CD8-positive, alpha-beta memory T cell (primary cell): Measurements from ENCODE around the gene ZNF627. TPM values are rescaled to one million over a fixed set of nuclear protein-coding genes. Genes with fewer than 3 reads are reported as not detected.

ENCODE experiments used
- CTCF ChIA-PET: fragments of 350-600 bp; sonication (Branson Sonifier 250); formaldehyde crosslinking; loops from one replicate; lab custom pipeline; 2021; ENCODE audit warnings: antibody characterized with exemption; lab: Charles Lee
- POLR2A ChIA-PET: fragments of 350-600 bp; sonication (Branson Sonifier 250); formaldehyde crosslinking; loops from one replicate; lab custom pipeline; 2021; ENCODE audit warnings: antibody characterized with exemption; lab: Charles Lee
- DNase-seq, 5 donors: peaks; one replicate each; pipeline versions ENCODE4 v3.0.0 to v3.0.0-alpha.2; 2020 to 2022; ENCODE audit warnings: mixed read lengths in 1 of 5
- H3K27ac ChIP-seq: one replicate; pipeline ENCODE4 v1.7.0; 2013; ENCODE audit warnings: low read depth, mild to moderate bottlenecking, low read length, moderate library complexity
- H3K27me3 ChIP-seq: 2 replicates; pipeline ENCODE4 v1.7.0; 2013; ENCODE audit warnings: low read length, mild to moderate bottlenecking; ENCODE audit not compliant: insufficient read depth, poor library complexity, severe bottlenecking
- H3K36me3 ChIP-seq: 2 replicates; pipeline ENCODE4 v1.7.0; 2013; ENCODE audit warnings: mild to moderate bottlenecking, low read length, moderate library complexity; ENCODE audit not compliant: insufficient read depth
- H3K4me1 ChIP-seq: 2 replicates; pipeline ENCODE4 v1.7.0; 2013; ENCODE audit warnings: mild to moderate bottlenecking, low read length, moderate library complexity; ENCODE audit not compliant: insufficient read depth
- H3K4me3 ChIP-seq: 2 replicates; pipeline ENCODE4 v1.7.0; 2013; ENCODE audit warnings: mild to moderate bottlenecking, low read length
- H3K9me3 ChIP-seq: 2 replicates; pipeline ENCODE4 v1.7.0; 2013; ENCODE audit warnings: mild to moderate bottlenecking, low read length
- H3K27ac Mint-ChIP-seq, 8 donors: one replicate each; pipeline ENCODE4 v1.8.0; 2020 to 2021; ENCODE audit warnings: mixed read lengths in 8 of 8, mild to moderate bottlenecking in 6 of 8, inconsistent platforms in 3 of 8, moderate library complexity in 3 of 8
- H3K27me3 Mint-ChIP-seq, 2 donors: one replicate each; pipeline ENCODE4 v1.8.0; 2020 to 2021; ENCODE audit warnings: mixed read lengths in 2 of 2, mild to moderate bottlenecking in 1 of 2, moderate library complexity in 1 of 2
- H3K36me3 Mint-ChIP-seq, 3 donors: one replicate each; pipeline ENCODE4 v1.8.0; 2020 to 2021; ENCODE audit warnings: mixed read lengths in 3 of 3, inconsistent platforms in 1 of 3, mild to moderate bottlenecking in 1 of 3
- H3K4me1 Mint-ChIP-seq, 3 donors: one replicate each; pipeline ENCODE4 v1.8.0; 2020 to 2021; ENCODE audit warnings: mixed read lengths in 3 of 3, inconsistent platforms in 1 of 3, mild to moderate bottlenecking in 1 of 3
- H3K4me3 Mint-ChIP-seq, 7 donors: one replicate each; pipeline ENCODE4 v1.8.0; 2020 to 2021; ENCODE audit warnings: mixed read lengths in 7 of 7, mild to moderate bottlenecking in 6 of 7, moderate library complexity in 4 of 7, inconsistent platforms in 2 of 7
- H3K9me3 Mint-ChIP-seq, 5 donors: one replicate each; pipeline ENCODE4 v1.8.0; 2020 to 2022; ENCODE audit warnings: mixed read lengths in 5 of 5, mild to moderate bottlenecking in 3 of 5, moderate library complexity in 2 of 5, inconsistent platforms in 1 of 5
- polyA plus RNA-seq: library from polyadenylated mRNA; unstranded; fragments of 300-500 nt; fragmentation: Illumina TruSeq; gene quantifications from one replicate; pipeline ENCODE4 v1.2.3, GENCODE V29; 2021
- total RNA-seq, 2 experiments: library from RNA; stranded (reverse); gene quantifications; one replicate each; pipeline ENCODE4 v1.2.3, GENCODE V29; 2021

ZNF627 gene
- total and polyA plus RNA-seq, 3 experiments from 2014 or later = 5.7 to 6.2 (median 6.2) TPM

- Mint-ChIP-seq H3K36me3 (no peaks in the 10 kb centered on the region), H3K27ac (no peak overlapping the region), H3K4me3 (peak overlapping the region in 2 of 7 donors; percentile 43 to 48), H3K4me1 (peaks cover 4 to 5% (median 5%) of the 10 kb centered on the region in 3 donors), H3K9me3 (no peaks in the 10 kb centered on the region), H3K27me3 (peaks cover 13 to 22% of the 10 kb centered on the region in 2 donors)
- CTCF ChIA-PET = interaction anchor here (1.1 kb wide), 1 partner anchor 285 kb away, joined by 3 read pairs; no protein-coding TSS in a partner anchor
- POLR2A ChIA-PET = no interaction called here
- Histone ChIP-seq H3K4me1 (peaks cover 4% of the 10 kb centered on the region), H3K36me3 (no peaks in the 10 kb centered on the region), H3K27me3 (no peaks in the 10 kb centered on the region), H3K9me3 (no peaks in the 10 kb centered on the region), H3K27ac (no peak overlapping the region), H3K4me3 (no peak overlapping the region)
- DNase-seq = no peak
These were observed 41.9 kb downstream of the ZNF627 start for GRCh38 chr19:11639245-11639601.

- H3K4me1 Mint-ChIP-seq = peaks cover 4 to 5% (median 5%) of the 10 kb centered on the region in 3 donors
- peaks cover 13 to 24% of the 10 kb centered on the region in 2 donors for H3K27me3 Mint-ChIP-seq
- Histone ChIP-seq H3K27me3 (no peaks in the 10 kb centered on the region), H3K4me1 (peaks cover 4% of the 10 kb centered on the region), H3K9me3 (no peaks in the 10 kb centered on the region), H3K36me3 (no peaks in the 10 kb centered on the region), H3K4me3 (peak overlapping the region; percentile 50), H3K27ac (peak overlapping the region; percentile 70)
- CTCF ChIA-PET = interaction anchor here (1.1 kb wide), 1 partner anchor 284 kb away, joined by 3 read pairs; no protein-coding TSS in a partner anchor
- POLR2A ChIA-PET = no interaction called here
- no peak overlapping the region for H3K27ac Mint-ChIP-seq
- no peaks in the 10 kb centered on the region for H3K9me3 Mint-ChIP-seq
- no peaks in the 10 kb centered on the region for H3K36me3 Mint-ChIP-seq
- peak; percentile 71 to 83 (median 72) for DNase-seq
- H3K4me3 Mint-ChIP-seq = peak overlapping the region in 6 of 7 donors; percentile 48 to 70 (median 66)
These were observed 42.6 kb downstream of the ZNF627 start for GRCh38 chr19:11639602-11640471.

GRCh38 chr19:11641244-11641643 lies 44.0 kb downstream of the ZNF627 start:
- H3K27ac Mint-ChIP-seq = no peak overlapping the region
- H3K27me3 ChIP-seq = no peaks in the 10 kb centered on the region
- CTCF ChIA-PET = no interaction called here
- H3K4me3 ChIP-seq = no peak overlapping the region
- DNase-seq = no peak
- H3K4me1 ChIP-seq = peaks cover 4% of the 10 kb centered on the region
- no peak overlapping the region for H3K4me3 Mint-ChIP-seq
- POLR2A ChIA-PET = no interaction called here
- no peaks in the 10 kb centered on the region for H3K9me3 ChIP-seq
- peaks cover 14 to 30% of the 10 kb centered on the region in 2 donors for H3K27me3 Mint-ChIP-seq
- no peaks in the 10 kb centered on the region for H3K36me3 Mint-ChIP-seq
- H3K9me3 Mint-ChIP-seq = no peaks in the 10 kb centered on the region
- no peak overlapping the region for H3K27ac ChIP-seq
- no peaks in the 10 kb centered on the region for H3K36me3 ChIP-seq
- H3K4me1 Mint-ChIP-seq = peaks cover 4 to 5% (median 5%) of the 10 kb centered on the region in 3 donors

GRCh38 chr19:11642902-11643301 lies 45.6 kb downstream of the ZNF627 start:
- Histone ChIP-seq H3K4me3 (no peak overlapping the region), H3K27me3 (no peaks in the 10 kb centered on the region), H3K4me1 (peaks cover 4% of the 10 kb centered on the region), H3K36me3 (no peaks in the 10 kb centered on the region), H3K9me3 (no peaks in the 10 kb centered on the region), H3K27ac (no peak overlapping the region)
- POLR2A ChIA-PET = no interaction called here
- Mint-ChIP-seq H3K27ac (no peak overlapping the region), H3K4me3 (no peak overlapping the region), H3K27me3 (peaks cover 14 to 30% of the 10 kb centered on the region in 2 donors), H3K36me3 (peaks cover 0 to 2% (median 0%) of the 10 kb centered on the region in 3 donors), H3K9me3 (peaks cover 0 to under 1% (median 0%) of the 10 kb centered on the region in 5 donors), H3K4me1 (peaks cover 4 to 5% (median 5%) of the 10 kb centered on the region in 3 donors)
- CTCF ChIA-PET = no interaction called here
- DNase-seq = no peak

GRCh38 chr19:11649941-11650340 lies 52.7 kb downstream of the ZNF627 start:
- Histone ChIP-seq H3K27me3 (no peaks in the 10 kb centered on the region), H3K36me3 (no peaks in the 10 kb centered on the region), H3K4me1 (no peaks in the 10 kb centered on the region), H3K4me3 (no peak overlapping the region), H3K27ac (no peak overlapping the region), H3K9me3 (peaks cover 21% of the 10 kb centered on the region)
- ChIA-PET POLR2A (no interaction called here), CTCF (no interaction called here)
- Mint-ChIP-seq H3K27ac (no peak overlapping the region), H3K27me3 (peaks cover 2 to 6% of the 10 kb centered on the region in 2 donors), H3K9me3 (peaks cover 17 to 42% (median 36%) of the 10 kb centered on the region in 5 donors), H3K4me3 (no peak overlapping the region), H3K36me3 (peaks cover 1 to 29% (median 5%) of the 10 kb centered on the region in 3 donors), H3K4me1 (no peaks in the 10 kb centered on the region)
- DNase-seq = no peak

- POLR2A ChIA-PET = no interaction called here
- no peaks in the 10 kb centered on the region for H3K4me1 ChIP-seq
These were observed 53.8 kb downstream of the ZNF627 start for GRCh38 chr19:11651062-11651461.

GRCh38 chr19:11652056-11652455 lies 54.8 kb downstream of the ZNF627 start:
- Histone ChIP-seq H3K4me3 (no peak overlapping the region), H3K27me3 (no peaks in the 10 kb centered on the region), H3K4me1 (no peaks in the 10 kb centered on the region), H3K9me3 (peaks cover 21% of the 10 kb centered on the region), H3K36me3 (no peaks in the 10 kb centered on the region), H3K27ac (no peak overlapping the region)
- H3K27me3 Mint-ChIP-seq = peaks cover 1 to 7% of the 10 kb centered on the region in 2 donors
- peaks cover 17 to 44% (median 36%) of the 10 kb centered on the region in 5 donors for H3K9me3 Mint-ChIP-seq
- ChIA-PET POLR2A (no interaction called here), CTCF (no interaction called here)
- no peak overlapping the region for H3K27ac Mint-ChIP-seq
- no peaks in the 10 kb centered on the region for H3K4me1 Mint-ChIP-seq
- H3K36me3 Mint-ChIP-seq = peaks cover 1 to 29% (median 5%) of the 10 kb centered on the region in 3 donors
- DNase-seq = no peak
- no peak overlapping the region for H3K4me3 Mint-ChIP-seq

More at GRCh38 chr19:11651062-11651461, 53.8 kb downstream of the ZNF627 start:
- CTCF ChIA-PET = no interaction called here
- no peak overlapping the region for H3K27ac Mint-ChIP-seq
- H3K9me3 ChIP-seq = peaks cover 21% of the 10 kb centered on the region
- peaks cover 1 to 29% (median 5%) of the 10 kb centered on the region in 3 donors for H3K36me3 Mint-ChIP-seq
- no peaks in the 10 kb centered on the region for H3K4me1 Mint-ChIP-seq
- no peak overlapping the region for H3K4me3 ChIP-seq
- no peaks in the 10 kb centered on the region for H3K36me3 ChIP-seq
- no peak overlapping the region for H3K4me3 Mint-ChIP-seq
- no peaks in the 10 kb centered on the region for H3K27me3 ChIP-seq
- DNase-seq = no peak
- no peak overlapping the region for H3K27ac ChIP-seq
- peaks cover 1 to 2% of the 10 kb centered on the region in 2 donors for H3K27me3 Mint-ChIP-seq
- H3K9me3 Mint-ChIP-seq = peaks cover 17 to 42% (median 36%) of the 10 kb centered on the region in 5 donors

GRCh38 chr19:11652492-11652891 lies 55.2 kb downstream of the ZNF627 start:
- Mint-ChIP-seq H3K9me3 (peaks cover 17 to 44% (median 36%) of the 10 kb centered on the region in 5 donors), H3K27me3 (peaks cover 1 to 7% of the 10 kb centered on the region in 2 donors), H3K27ac (no peak overlapping the region), H3K36me3 (peaks cover 1 to 29% (median 5%) of the 10 kb centered on the region in 3 donors), H3K4me1 (no peaks in the 10 kb centered on the region), H3K4me3 (no peak overlapping the region)
- POLR2A ChIA-PET = no interaction called here
- H3K27me3 ChIP-seq = no peaks in the 10 kb centered on the region
- peaks cover 21% of the 10 kb centered on the region for H3K9me3 ChIP-seq
- H3K27ac ChIP-seq = no peak overlapping the region
- H3K4me3 ChIP-seq = no peak overlapping the region
- CTCF ChIA-PET = no interaction called here
- H3K36me3 ChIP-seq = no peaks in the 10 kb centered on the region
- no peaks in the 10 kb centered on the region for H3K4me1 ChIP-seq
- DNase-seq = no peak
